CD4-positive, alpha-beta T cell treated with Interferon gamma for 1 hour (primary cell): Measurements from ENCODE around the gene PIP5KL1.

Experiments used
- DNase-seq: peaks from one replicate; pipeline ENCODE4 v3.0.0-alpha.2; 2020

PIP5KL1 gene

GRCh38 chr9:127968042-127968441 is 37.5 kb upstream of the PIP5KL1 start:
- no peak for DNase-seq

GRCh38 chr9:127967151-127967809 is 36.7 kb upstream of the PIP5KL1 start:
- DNase-seq: no peak

DNA sequence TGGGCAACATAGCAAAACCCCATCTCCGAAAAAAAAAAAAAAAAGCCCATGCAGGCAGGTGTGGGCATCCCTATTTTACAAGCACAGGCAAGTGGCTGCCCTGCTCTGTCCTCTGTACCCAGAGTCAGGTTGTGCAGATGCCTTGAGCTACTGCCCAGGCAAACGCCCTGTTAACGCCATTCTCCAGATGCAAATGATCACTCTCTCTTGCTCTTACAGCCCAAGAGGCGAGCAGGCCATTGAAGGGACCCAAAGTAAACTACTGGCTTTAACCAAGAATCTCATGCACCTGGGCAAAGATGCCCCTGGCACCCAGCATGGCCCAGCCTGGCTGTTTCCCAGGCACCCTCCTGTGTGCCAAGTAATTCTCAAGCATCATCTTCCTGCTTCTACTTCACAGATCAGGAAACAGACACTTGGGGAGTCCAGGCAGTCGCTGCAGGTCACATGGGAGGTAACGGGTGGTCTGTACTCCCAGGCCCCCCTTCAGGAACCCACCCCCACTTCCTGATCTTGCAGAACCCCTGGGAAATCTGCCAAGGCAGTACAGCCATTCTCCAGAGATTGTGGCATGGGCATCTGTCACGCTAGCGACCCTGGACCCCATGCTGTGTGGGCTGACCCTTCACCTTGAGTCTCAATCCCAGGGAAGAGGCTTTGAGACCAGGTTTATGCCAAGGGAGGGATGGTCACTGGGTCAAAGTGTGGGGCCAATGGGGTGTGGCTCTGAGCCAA is 36.0 kb upstream of the PIP5KL1 start:
- DNase-seq: no peak

GRCh38 chr9:127965953-127966352 is 35.4 kb upstream of the PIP5KL1 start:
- DNase-seq: no peak

DNA sequence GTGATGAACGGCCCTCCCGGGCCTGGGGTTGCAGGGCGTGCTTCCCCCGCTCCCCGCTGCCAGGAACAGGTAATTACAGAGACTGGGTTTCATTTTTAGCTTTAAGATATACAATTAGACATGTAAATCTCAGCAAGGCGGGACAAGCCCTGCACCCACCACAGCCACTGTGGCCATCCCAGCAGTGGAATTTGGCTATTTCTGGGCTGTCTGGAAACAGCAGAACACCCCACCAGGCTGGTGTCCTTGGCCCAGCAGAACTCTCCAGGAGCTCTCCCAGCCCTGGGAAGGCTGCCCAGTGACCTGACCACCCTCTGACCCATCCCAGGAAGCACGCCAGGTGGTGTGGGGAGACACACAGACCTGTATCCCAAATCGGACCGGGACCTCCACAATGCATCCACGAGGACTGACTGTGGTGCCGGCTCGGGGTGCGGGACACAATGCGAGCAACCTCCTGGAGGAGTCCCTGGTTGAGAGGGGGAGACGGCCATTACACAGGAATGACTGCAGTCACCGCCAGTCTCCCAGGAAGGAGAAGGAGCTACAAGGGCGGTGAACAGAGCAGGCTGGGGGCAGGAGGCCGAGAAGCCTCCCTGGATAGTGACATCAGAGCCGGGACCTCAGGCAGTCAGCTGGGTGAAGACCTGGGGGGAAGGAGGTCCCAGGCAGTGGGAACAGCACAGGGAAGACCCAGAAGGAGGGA is 32.9 kb upstream of the PIP5KL1 start:
- DNase-seq: no peak

DNA sequence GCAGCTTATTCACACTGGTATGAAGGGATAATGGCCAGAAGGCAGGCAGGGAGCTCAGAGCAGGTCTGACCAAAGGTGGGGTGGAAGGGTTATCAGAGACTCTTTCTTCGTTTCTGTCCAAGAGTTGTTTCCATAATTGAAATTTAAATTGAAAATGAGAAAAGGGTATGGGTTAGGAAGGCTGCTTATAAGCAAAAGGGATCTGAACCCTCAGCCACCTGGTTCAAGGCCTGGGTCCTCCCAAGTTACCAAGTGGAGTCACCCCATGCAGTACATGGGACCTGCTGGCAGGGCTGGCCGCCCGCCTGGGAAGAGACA is 32.4 kb upstream of the PIP5KL1 start:
- DNase-seq: no peak

DNA sequence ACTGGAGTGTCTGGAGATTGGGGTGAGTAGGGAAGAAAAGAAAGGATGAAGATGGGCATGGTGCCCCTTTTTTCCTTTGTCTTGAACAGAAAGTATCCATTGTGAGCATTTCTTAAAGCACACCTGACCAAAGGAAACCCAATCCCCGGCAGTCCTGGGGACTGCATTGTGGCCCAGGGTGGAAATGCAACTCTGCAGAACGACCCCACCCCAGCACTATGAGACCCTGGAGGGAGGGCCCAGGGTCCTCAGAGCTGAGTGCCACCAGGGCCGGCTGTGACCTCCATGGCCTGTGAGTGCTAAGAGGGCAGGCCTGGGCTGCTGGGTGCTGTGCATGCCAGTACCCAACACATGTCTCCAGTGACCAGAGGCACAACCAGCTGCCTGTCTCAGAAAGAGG is 31.7 kb upstream of the PIP5KL1 start:
- no peak for DNase-seq

DNA sequence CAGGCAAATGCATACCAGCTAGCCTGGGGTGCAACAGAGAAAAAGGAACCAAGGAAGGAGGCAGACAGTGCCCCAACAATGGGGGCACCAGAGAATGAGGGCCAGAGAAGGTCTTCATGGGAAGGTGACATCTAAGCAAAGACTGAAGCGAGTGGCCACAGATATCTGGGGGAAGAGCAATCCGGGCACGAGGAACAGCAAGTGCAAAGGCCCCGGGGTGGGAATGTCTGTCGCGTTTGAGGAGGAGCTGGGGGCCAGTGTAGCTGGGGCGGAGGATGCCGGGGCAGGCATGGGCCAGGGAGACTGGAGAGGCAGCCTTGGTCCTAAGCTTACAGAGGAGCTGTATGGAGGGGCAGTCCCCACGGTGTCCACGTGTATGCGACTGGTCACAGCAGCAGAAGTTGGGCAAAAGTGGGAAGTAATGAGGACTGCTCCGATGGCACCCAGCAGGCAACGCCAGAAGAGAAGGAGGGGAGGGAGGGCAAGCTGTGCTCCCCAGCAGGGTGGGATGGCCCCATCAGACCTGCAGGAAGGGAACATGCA is 31.1 kb upstream of the PIP5KL1 start:
- no peak for DNase-seq

DNA sequence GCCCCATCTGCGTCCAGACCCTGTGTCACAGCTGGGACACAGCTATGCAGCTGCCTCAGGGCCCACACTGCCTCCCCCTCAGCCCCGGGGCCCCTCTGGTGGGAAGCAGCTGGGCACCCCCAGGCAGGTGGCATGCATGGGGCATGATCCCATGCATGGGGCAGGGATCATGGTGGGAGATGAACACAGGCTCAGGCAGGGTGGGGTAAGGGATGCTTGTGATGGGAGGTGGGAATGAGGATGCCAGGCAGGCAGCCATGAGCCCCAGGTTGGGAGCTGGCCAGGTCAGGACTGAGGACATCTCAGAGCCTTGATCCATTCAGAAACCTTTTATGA is 30.5 kb upstream of the PIP5KL1 start:
- no peak for DNase-seq

GRCh38 chr9:127960410-127961154 is 30.0 kb upstream of the PIP5KL1 start:
- no peak for DNase-seq

- DNase-seq: no peak
These were observed 29.3 kb upstream of the PIP5KL1 start for GRCh38 chr9:127959841-127960409.

GRCh38 chr9:127959398-127959797 is 28.8 kb upstream of the PIP5KL1 start:
- DNase-seq: no peak

- DNase-seq: no peak
These were observed 28.2 kb upstream of the PIP5KL1 start for GRCh38 chr9:127958728-127959127.

DNA sequence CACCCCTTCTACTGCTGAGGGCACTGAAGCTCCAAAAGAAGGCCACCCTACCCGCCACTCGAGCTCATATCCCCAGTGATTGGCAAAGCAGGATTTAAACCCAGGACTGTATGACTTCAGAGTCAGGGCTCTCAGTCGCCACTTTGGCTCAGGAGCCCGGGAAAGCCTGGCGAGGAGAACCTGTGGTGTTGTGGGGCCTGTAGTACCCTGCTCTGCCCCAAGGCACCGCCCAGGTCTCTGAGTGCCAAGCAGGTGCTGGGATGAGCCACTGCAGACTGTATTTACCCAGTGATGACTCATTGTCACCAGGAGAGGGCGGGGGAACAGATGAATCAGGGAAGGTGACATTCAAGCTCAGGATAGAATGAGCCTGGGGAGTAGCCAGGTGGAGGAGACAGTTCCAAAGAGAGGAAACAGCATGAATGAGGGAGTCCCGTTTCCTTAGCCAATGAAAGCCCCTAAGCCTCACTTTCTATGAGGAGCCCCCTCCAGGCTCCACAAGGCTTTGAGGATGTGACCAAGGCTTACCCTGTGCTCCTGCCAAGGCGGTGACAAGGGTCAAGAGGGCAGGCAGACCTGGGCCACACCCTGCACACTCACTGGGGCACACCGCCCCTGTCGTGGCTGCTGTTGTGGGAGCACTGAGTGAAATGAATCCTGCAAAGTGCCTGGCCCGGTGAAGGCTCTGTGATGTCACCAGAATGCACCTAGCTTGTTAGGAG is 24.9 kb upstream of the PIP5KL1 start:
- DNase-seq: peak; percentile 73

DNA sequence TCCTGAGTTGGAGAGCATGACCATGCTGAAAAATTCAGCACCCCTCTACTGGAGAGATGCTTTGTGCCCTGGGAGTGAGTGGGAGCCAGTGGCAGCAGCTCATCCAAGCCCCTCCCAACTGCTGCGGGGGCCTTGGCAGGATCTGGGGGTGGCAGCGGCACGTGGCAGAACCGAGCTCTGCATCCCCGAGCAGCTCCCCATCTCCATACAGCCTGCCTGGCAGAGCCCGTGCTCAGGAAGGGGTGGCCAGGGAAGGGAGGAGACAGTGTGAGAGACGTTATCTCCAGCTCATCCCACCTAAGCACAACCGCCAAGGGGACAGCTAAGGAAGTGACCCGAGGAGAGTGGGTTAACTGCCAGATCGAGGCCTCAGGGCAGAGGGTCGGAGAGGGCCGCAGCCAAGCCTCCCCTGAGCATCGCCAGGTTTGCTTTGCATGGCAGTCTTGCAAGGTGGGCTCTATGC is 24.3 kb upstream of the PIP5KL1 start:
- DNase-seq: no peak

GRCh38 chr9:127953768-127954505 is 23.4 kb upstream of the PIP5KL1 start:
- DNase-seq: no peak

GRCh38 chr9:127953154-127953553 is 22.6 kb upstream of the PIP5KL1 start:
- DNase-seq: no peak

GRCh38 chr9:127950513-127951289 is 20.1 kb upstream of the PIP5KL1 start:
- no peak for DNase-seq

DNA sequence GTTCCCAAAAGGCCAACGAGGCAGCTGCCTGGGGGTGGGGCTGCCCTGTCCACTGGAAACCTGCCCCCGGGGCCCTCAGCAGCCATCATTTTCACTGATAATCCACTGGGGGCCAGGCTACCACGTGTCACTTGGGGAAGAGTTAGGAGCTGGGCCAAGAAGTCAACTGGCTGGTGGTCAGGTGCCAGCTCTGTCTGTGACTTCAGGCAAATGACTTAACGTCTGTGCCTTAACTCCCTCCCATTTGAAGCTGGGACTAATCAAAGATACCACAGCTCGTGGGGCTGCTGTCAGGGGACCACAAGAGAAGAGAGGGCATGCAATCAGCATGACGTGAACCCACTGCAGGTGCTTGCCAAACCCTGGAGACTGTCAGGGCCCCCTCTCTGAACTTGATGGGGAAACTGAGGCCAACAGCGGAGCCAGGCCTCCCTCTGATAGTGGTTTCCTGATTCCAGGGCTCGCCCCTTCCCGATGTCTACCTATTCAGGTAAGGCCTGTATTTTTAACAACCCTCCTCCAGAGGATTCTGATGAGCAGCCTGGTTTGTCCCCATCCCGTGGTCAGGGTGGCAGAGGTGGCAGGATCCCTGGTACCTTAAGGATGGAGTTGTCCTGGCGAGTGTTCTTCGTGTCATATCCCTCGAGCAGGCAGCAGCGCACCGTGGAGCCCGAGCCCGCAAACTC is 19.4 kb upstream of the PIP5KL1 start:
- DNase-seq: no peak
